ENCODE measurements around the gene LMTK3. TPM values are rescaled to one million over a fixed set of nuclear protein-coding genes. Genes with fewer than 3 reads are reported as not detected.

Gene LMTK3
- total and polyA plus RNA-seq, 2 of the 4 experiments (the other 2 are of a cell fraction): 0.18 to 0.87 TPM

GRCh38 chr19:48461651-48461981 is 50.0 kb downstream of the LMTK3 start:
- Histone ChIP-seq H2BK120ac (ENCODE audit: low read depth, low read length) (no peak overlapping the region), H2AFZ (replicated peaks; ENCODE audit: low read length, poor library complexity) (no peak overlapping the region), H4K5ac (ENCODE audit: low read depth, low read length) (no peak overlapping the region), H3K4me2 (ENCODE audit: low read depth, low read length) (no peak overlapping the region), H2BK5ac (ENCODE audit: low read depth, low read length, poor library complexity, severe bottlenecking) (no peak overlapping the region), H3K4me3 (ENCODE audit: insufficient read depth, low read depth, low read length) (no peak overlapping the region), H4K20me1 (ENCODE audit: insufficient read depth, low read length) (no peaks in the 10 kb centered on the region; the same call in 1 of the 2 replicates), H2BK20ac (ENCODE audit: low read depth, low read length) (no peak overlapping the region), H3K9me3 (ENCODE audit: control insufficient read depth, insufficient read depth, low read length) (no peaks in the 10 kb centered on the region), H3K18ac (ENCODE audit: low read depth, low read length) (no peak overlapping the region), H3K27me3 (ENCODE audit: control insufficient read depth, insufficient read depth, low read length) (no peaks in the 10 kb centered on the region), H4K91ac (ENCODE audit: insufficient read depth, low read depth, low read length) (no peak overlapping the region), H3K9me1 (ENCODE audit: insufficient read depth, low read length) (peaks cover 3% of the 10 kb centered on the region; the same call in 1 of the 2 replicates), H3K23ac (ENCODE audit: low read depth, low read length) (no peak overlapping the region), H4K8ac (ENCODE audit: low read depth in 2 of 2, low read length in 2 of 2) (no peak overlapping the region), H3K14ac (replicated peaks; ENCODE audit: low read depth, low read length) (no peak overlapping the region), H2AK9ac (replicated peaks; ENCODE audit: low read depth, low read length, poor library complexity) (no peak overlapping the region), H3K79me1 (ENCODE audit: low read depth in 1 of 2, low read length in 2 of 2) (peaks cover 0 to 6% of the 10 kb centered on the region in 2 experiments; a peak in 1 of 4 replicates), H2BK15ac (ENCODE audit: low read depth, low read length) (no peak overlapping the region), H3K4me1 (ENCODE audit: control insufficient read depth, insufficient read depth, low read length) (no peaks in the 10 kb centered on the region), H2AK5ac (ENCODE audit: low read depth, low read length) (no peak overlapping the region), H3K27ac (ENCODE audit: insufficient read depth, low read length) (no peak overlapping the region), H3K4ac (ENCODE audit: low read depth, low read length) (no peak overlapping the region), H3K56ac (ENCODE audit: extremely low read depth, insufficient read depth, low read length) (no peak overlapping the region), H3K36me3 (ENCODE audit: control insufficient read depth, insufficient read depth, low read length) (peaks cover 9% of the 10 kb centered on the region), H3K9ac (ENCODE audit: low read depth, low read length) (no peak overlapping the region)
- dilution Hi-C loops (cut with HindIII; ENCODE audit: low sequenced_read_pairs, unreplicated experiment): no loop called here
- ChIA-PET POLR2A (ENCODE audit: unreplicated experiment) (no interaction called here), CTCF (no interaction called here)
- ATAC-seq (ENCODE audit: low read depth) (no peak), DNase-seq (no peak)
- no TSS peak for BruUV-seq (replicated peaks)
- TF ChIP-seq CHD1 (IDR thresholded peaks at IDR 0.05; ENCODE audit: low read depth, low read length) (no peak), CTCF (conservative IDR thresholded peaks at IDR 0.05; ENCODE audit: low read depth, low read length) (no peak), SMC3 (IDR thresholded peaks at IDR 0.05; ENCODE audit: low read depth, low read length) (no peak), BHLHE40 (IDR thresholded peaks at IDR 0.05; ENCODE audit: low read depth, low read length) (no peak), RAD21 (IDR thresholded peaks at IDR 0.05; ENCODE audit: low read length) (no peak), NFE2L2 (IDR thresholded peaks at IDR 0.05; ENCODE audit: low read depth, low read length) (no peak), MXI1 (IDR thresholded peaks at IDR 0.05; ENCODE audit: borderline replicate concordance, low read depth, low read length) (no peak)
- intact Hi-C loops (cut with micrococcal nuclease): no loop called here
- WGBS, 2 experiments (ENCODE audit: extremely low coverage in 2 of 2, insufficient read length in 1 of 2): 93% methylated on average over 33 of the region's 36 CpGs; no CpG with 5 or more reads in 1 of the 2 experiments
- in situ Hi-C loops (cut with MboI; ENCODE audit: low sequenced_read_pairs): no loop called here

Measured in IMR-90 (cell line).